Measurements from ENCODE around the gene CHRNE. TPM values are rescaled to one million over a fixed set of nuclear protein-coding genes. Genes with fewer than 3 reads are reported as not detected.

Gene CHRNE
- polyA plus RNA-seq, 1 donor (not counting 4 experiments of a cell fraction or from before 2014, with no cell fraction given) = 0.04 TPM

DNA sequence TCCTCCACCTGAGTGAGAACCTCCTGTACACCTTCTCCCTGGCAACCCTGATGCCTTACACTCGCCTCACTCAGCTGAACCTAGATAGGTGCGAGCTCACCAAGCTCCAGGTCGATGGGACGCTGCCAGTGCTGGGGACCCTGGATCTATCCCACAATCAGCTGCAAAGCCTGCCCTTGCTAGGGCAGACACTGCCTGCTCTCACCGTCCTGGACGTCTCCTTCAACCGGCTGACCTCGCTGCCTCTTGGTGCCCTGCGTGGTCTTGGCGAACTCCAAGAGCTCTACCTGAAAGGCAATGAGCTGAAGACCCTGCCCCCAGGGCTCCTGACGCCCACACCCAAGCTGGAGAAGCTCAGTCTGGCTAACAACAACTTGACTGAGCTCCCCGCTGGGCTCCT is 29.9 kb upstream of the CHRNE start:
- FAIRE-seq (no peak), DNase-seq (ENCODE audit: low read depth, low spot score) (no peak)
- no peak overlapping the region for H3K27ac ChIP-seq (ENCODE audit: control insufficient read depth, insufficient read depth, low read length)
- H2AFZ ChIP-seq (ENCODE audit: control insufficient read depth, low read length) = no peak overlapping the region
- TF ChIP-seq EZH2 (IDR thresholded peaks at IDR 0.05; ENCODE audit: low read length) = no peak
- TF ChIP-seq, protein P1, sequence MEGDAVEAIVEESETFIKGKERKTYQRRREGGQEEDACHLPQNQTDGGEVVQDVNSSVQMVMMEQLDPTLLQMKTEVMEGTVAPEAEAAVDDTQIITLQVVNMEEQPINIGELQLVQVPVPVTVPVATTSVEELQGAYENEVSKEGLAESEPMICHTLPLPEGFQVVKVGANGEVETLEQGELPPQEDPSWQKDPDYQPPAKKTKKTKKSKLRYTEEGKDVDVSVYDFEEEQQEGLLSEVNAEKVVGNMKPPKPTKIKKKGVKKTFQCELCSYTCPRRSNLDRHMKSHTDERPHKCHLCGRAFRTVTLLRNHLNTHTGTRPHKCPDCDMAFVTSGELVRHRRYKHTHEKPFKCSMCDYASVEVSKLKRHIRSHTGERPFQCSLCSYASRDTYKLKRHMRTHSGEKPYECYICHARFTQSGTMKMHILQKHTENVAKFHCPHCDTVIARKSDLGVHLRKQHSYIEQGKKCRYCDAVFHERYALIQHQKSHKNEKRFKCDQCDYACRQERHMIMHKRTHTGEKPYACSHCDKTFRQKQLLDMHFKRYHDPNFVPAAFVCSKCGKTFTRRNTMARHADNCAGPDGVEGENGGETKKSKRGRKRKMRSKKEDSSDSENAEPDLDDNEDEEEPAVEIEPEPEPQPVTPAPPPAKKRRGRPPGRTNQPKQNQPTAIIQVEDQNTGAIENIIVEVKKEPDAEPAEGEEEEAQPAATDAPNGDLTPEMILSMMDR (optimal IDR thresholded peaks at IDR 0.05 in 1 of 3, IDR thresholded peaks at IDR 0.05 in 1 of 3, conservative IDR thresholded peaks at IDR 0.05 in 1 of 3; ENCODE audit: extremely low read depth in 1 of 3, insufficient read depth in 2 of 3, low read length in 3 of 3) = no peak
- H3K79me2 ChIP-seq (ENCODE audit: control insufficient read depth, insufficient read depth, low read length) = peaks cover 1% of the 10 kb centered on the region
- dilution Hi-C loops (cut with MboI; ENCODE audit: extremely low pct_ligation_motif_present, low sequenced_read_pairs) = no loop called here
- no peaks in the 10 kb centered on the region for H4K20me1 ChIP-seq (ENCODE audit: control insufficient read depth, extremely low read depth, insufficient read depth, low read length)
- H3K36me3 ChIP-seq (ENCODE audit: control insufficient read depth in 2 of 2, extremely low read depth in 1 of 2, insufficient read depth in 2 of 2, low read length in 2 of 2) = peaks cover 4 to 13% of the 10 kb centered on the region in 2 experiments
- H3K9me3 ChIP-seq (ENCODE audit: control insufficient read depth, low read depth, low read length) = no peaks in the 10 kb centered on the region
- H3K4me2 ChIP-seq (ENCODE audit: control insufficient read depth, extremely low read depth, insufficient read depth, low read depth, low read length) = no peak overlapping the region
- H3K27me3 ChIP-seq (ENCODE audit: control insufficient read depth, extremely low read depth, insufficient read depth, low read length) = no peaks in the 10 kb centered on the region
- no peak overlapping the region for H3K9ac ChIP-seq (ENCODE audit: control insufficient read depth, extremely low read depth, insufficient read depth, low read length)
- no peak overlapping the region for H3K4me3 ChIP-seq (ENCODE audit: control insufficient read depth in 2 of 3, extremely low read depth in 1 of 3, insufficient read depth in 2 of 3, low read depth in 1 of 3, low read length in 3 of 3)
- no peaks in the 10 kb centered on the region for H3K9me1 ChIP-seq (ENCODE audit: control insufficient read depth, extremely low read depth, insufficient read depth, low read length)
- H3K4me1 ChIP-seq (ENCODE audit: control insufficient read depth, extremely low read depth, insufficient read depth, low read length) = peaks cover 7% of the 10 kb centered on the region

DNA sequence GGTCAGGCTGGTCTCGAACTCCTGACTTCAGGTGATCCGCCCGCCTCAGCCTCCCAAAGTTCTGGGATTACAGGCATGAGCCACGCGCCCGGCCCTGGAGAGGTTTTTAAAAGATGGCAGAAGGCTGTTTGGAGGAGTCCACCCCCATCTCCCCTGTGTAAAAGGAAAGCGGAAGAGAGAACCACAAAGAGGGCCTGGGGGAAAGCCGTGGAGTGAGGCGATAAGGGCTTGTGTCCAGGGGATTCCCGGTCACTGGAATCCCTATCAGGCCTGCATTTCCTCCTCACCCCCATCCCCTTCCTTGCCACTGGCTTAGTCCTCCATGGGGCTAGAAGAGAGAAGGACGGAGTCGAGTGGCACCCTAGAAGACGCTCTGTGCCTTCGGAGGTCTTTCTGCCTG is 29.1 kb upstream of the CHRNE start, which contains the start of gene GP1BA:
Gene GP1BA (plus strand): TSS at position 315 of the 400 bp plus-strand sequence. CDS start 328 bp downstream, outside the sequence.
- Histone ChIP-seq H2AFZ (ENCODE audit: control insufficient read depth, low read length) (no peak within 1 kb of the TSS), H3K9me1 (ENCODE audit: control insufficient read depth, extremely low read depth, insufficient read depth, low read length) (no peaks in the 10 kb centered on the region), H4K20me1 (ENCODE audit: control insufficient read depth, extremely low read depth, insufficient read depth, low read length) (no peaks in the 10 kb centered on the region), H3K4me2 (ENCODE audit: control insufficient read depth, extremely low read depth, insufficient read depth, low read depth, low read length) (no peak within 1 kb of the TSS), H3K36me3 (ENCODE audit: control insufficient read depth in 2 of 2, extremely low read depth in 1 of 2, insufficient read depth in 2 of 2, low read length in 2 of 2) (peaks cover 0 to 8% of the 10 kb centered on the region in 2 experiments), H3K4me3 (ENCODE audit: control insufficient read depth in 2 of 3, extremely low read depth in 1 of 3, insufficient read depth in 2 of 3, low read depth in 1 of 3, low read length in 3 of 3) (no peak within 1 kb of the TSS), H3K79me2 (ENCODE audit: control insufficient read depth, insufficient read depth, low read length) (no peaks in the 10 kb centered on the region), H3K27me3 (ENCODE audit: control insufficient read depth, extremely low read depth, insufficient read depth, low read length) (no peaks in the 10 kb centered on the region), H3K27ac (ENCODE audit: control insufficient read depth, insufficient read depth, low read length) (no peak within 1 kb of the TSS), H3K4me1 (ENCODE audit: control insufficient read depth, extremely low read depth, insufficient read depth, low read length) (peaks cover 7% of the 10 kb centered on the region), H3K9ac (ENCODE audit: control insufficient read depth, extremely low read depth, insufficient read depth, low read length) (no peak within 1 kb of the TSS), H3K9me3 (ENCODE audit: control insufficient read depth, low read depth, low read length) (no peaks in the 10 kb centered on the region)
- dilution Hi-C loops (cut with MboI; ENCODE audit: extremely low pct_ligation_motif_present, low sequenced_read_pairs) = no loop called here
- FAIRE-seq = no peak
- TF ChIP-seq, protein P1 (optimal IDR thresholded peaks at IDR 0.05 in 1 of 3, IDR thresholded peaks at IDR 0.05 in 1 of 3, conservative IDR thresholded peaks at IDR 0.05 in 1 of 3; ENCODE audit: extremely low read depth in 1 of 3, insufficient read depth in 2 of 3, low read length in 3 of 3) = no peak
- no peak for TF ChIP-seq EZH2 (IDR thresholded peaks at IDR 0.05; ENCODE audit: low read length)
- DNase-seq (ENCODE audit: low read depth, low spot score) = no peak

All from keratinocyte (primary cell).